ENCODE data around the gene PKP4. TPM values are rescaled to one million over a fixed set of nuclear protein-coding genes. Genes with fewer than 3 reads are reported as not detected.

The PKP4 gene
- total and polyA plus RNA-seq, 2 experiments from 2014 or later, result 35.7 to 92.3 TPM

DNA sequence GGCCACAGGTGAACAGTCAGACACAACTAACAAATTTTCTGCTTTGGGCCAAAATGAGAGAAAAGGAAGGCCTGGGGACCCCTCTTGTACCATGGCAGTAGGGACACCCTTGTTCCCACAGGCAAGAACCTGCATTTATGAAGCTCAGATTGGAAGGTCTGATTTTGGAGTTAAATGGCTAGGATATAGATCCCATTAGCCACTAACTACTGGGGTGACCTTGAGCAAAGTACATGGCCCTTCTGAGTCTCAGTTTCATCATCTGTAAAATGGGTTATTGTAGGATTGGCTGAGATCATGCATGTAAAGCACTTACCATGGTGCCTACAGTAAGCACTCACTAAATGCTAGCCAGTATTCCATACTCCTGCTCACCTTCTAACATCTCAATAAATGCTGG lies 236.7 kb downstream of the PKP4 start:
- H4K20me1 ChIP-seq (replicated peaks; ENCODE audit: insufficient read depth), result no peaks in the 10 kb centered on the region
- H3K27me3 ChIP-seq (ENCODE audit: insufficient read depth), result no peaks in the 10 kb centered on the region
- no peaks in the 10 kb centered on the region for H3K27me3 Mint-ChIP-seq (ENCODE audit: insufficient read depth, low read depth, poor library complexity)
- TF ChIP-seq NANOG (IDR thresholded peaks at IDR 0.05; ENCODE audit: borderline replicate concordance) (no peak), EZH2phosphoT487 (IDR thresholded peaks at IDR 0.05; ENCODE audit: unreplicated experiment) (no peak), ZNF114 (CRISPR knock-in tag; IDR thresholded peaks at IDR 0.05) (no peak), STAT1 (IDR thresholded peaks at IDR 0.05; ENCODE audit: unreplicated experiment) (no peak), POLR2AphosphoS5 (IDR thresholded peaks at IDR 0.05; ENCODE audit: low read depth) (no peak), JUNB (IDR thresholded peaks at IDR 0.05; ENCODE audit: unreplicated experiment) (no peak), ZNF331 (CRISPR knock-in tag; IDR thresholded peaks at IDR 0.05; ENCODE audit: low read depth) (no peak), CREB1 (CRISPR knock-in tag; IDR thresholded peaks at IDR 0.05; ENCODE audit: low read depth) (no peak), EZH2 (IDR thresholded peaks at IDR 0.05; ENCODE audit: low read depth, unreplicated experiment) (no peak)
- TF ChIP-seq, protein P1, sequence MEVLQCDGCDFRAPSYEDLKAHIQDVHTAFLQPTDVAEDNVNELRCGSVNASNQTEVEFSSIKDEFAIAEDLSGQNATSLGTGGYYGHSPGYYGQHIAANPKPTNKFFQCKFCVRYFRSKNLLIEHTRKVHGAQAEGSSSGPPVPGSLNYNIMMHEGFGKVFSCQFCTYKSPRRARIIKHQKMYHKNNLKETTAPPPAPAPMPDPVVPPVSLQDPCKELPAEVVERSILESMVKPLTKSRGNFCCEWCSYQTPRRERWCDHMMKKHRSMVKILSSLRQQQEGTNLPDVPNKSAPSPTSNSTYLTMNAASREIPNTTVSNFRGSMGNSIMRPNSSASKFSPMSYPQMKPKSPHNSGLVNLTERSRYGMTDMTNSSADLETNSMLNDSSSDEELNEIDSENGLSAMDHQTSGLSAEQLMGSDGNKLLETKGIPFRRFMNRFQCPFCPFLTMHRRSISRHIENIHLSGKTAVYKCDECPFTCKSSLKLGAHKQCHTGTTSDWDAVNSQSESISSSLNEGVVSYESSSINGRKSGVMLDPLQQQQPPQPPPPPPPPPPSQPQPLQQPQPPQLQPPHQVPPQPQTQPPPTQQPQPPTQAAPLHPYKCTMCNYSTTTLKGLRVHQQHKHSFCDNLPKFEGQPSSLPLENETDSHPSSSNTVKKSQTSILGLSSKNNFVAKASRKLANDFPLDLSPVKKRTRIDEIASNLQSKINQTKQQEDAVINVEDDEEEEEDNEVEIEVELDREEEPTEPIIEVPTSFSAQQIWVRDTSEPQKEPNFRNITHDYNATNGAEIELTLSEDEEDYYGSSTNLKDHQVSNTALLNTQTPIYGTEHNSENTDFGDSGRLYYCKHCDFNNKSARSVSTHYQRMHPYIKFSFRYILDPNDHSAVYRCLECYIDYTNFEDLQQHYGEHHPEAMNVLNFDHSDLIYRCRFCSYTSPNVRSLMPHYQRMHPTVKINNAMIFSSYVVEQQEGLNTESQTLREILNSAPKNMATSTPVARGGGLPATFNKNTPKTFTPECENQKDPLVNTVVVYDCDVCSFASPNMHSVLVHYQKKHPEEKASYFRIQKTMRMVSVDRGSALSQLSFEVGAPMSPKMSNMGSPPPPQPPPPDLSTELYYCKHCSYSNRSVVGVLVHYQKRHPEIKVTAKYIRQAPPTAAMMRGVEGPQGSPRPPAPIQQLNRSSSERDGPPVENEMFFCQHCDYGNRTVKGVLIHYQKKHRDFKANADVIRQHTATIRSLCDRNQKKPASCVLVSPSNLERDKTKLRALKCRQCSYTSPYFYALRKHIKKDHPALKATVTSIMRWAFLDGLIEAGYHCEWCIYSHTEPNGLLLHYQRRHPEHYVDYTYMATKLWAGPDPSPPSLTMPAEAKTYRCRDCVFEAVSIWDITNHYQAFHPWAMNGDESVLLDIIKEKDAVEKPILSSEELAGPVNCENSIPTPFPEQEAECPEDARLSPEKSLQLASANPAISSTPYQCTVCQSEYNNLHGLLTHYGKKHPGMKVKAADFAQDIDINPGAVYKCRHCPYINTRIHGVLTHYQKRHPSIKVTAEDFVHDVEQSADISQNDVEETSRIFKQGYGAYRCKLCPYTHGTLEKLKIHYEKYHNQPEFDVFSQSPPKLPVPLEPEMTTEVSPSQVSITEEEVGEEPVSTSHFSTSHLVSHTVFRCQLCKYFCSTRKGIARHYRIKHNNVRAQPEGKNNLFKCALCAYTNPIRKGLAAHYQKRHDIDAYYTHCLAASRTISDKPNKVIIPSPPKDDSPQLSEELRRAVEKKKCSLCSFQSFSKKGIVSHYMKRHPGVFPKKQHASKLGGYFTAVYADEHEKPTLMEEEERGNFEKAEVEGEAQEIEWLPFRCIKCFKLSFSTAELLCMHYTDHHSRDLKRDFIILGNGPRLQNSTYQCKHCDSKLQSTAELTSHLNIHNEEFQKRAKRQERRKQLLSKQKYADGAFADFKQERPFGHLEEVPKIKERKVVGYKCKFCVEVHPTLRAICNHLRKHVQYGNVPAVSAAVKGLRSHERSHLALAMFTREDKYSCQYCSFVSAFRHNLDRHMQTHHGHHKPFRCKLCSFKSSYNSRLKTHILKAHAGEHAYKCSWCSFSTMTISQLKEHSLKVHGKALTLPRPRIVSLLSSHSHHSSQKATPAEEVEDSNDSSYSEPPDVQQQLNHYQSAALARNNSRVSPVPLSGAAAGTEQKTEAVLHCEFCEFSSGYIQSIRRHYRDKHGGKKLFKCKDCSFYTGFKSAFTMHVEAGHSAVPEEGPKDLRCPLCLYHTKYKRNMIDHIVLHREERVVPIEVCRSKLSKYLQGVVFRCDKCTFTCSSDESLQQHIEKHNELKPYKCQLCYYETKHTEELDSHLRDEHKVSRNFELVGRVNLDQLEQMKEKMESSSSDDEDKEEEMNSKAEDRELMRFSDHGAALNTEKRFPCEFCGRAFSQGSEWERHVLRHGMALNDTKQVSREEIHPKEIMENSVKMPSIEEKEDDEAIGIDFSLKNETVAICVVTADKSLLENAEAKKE (CRISPR knock-in tag; IDR thresholded peaks at IDR 0.05), result no peak
- TF ChIP-seq, protein P2, sequence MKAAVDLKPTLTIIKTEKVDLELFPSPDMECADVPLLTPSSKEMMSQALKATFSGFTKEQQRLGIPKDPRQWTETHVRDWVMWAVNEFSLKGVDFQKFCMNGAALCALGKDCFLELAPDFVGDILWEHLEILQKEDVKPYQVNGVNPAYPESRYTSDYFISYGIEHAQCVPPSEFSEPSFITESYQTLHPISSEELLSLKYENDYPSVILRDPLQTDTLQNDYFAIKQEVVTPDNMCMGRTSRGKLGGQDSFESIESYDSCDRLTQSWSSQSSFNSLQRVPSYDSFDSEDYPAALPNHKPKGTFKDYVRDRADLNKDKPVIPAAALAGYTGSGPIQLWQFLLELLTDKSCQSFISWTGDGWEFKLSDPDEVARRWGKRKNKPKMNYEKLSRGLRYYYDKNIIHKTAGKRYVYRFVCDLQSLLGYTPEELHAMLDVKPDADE (IDR thresholded peaks at IDR 0.05), result no peak
- TF ChIP-seq, protein P3, sequence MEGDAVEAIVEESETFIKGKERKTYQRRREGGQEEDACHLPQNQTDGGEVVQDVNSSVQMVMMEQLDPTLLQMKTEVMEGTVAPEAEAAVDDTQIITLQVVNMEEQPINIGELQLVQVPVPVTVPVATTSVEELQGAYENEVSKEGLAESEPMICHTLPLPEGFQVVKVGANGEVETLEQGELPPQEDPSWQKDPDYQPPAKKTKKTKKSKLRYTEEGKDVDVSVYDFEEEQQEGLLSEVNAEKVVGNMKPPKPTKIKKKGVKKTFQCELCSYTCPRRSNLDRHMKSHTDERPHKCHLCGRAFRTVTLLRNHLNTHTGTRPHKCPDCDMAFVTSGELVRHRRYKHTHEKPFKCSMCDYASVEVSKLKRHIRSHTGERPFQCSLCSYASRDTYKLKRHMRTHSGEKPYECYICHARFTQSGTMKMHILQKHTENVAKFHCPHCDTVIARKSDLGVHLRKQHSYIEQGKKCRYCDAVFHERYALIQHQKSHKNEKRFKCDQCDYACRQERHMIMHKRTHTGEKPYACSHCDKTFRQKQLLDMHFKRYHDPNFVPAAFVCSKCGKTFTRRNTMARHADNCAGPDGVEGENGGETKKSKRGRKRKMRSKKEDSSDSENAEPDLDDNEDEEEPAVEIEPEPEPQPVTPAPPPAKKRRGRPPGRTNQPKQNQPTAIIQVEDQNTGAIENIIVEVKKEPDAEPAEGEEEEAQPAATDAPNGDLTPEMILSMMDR (conservative IDR thresholded peaks at IDR 0.05; ENCODE audit: low read depth in 2 of 2), result no peak
- TF ChIP-seq, protein P4, sequence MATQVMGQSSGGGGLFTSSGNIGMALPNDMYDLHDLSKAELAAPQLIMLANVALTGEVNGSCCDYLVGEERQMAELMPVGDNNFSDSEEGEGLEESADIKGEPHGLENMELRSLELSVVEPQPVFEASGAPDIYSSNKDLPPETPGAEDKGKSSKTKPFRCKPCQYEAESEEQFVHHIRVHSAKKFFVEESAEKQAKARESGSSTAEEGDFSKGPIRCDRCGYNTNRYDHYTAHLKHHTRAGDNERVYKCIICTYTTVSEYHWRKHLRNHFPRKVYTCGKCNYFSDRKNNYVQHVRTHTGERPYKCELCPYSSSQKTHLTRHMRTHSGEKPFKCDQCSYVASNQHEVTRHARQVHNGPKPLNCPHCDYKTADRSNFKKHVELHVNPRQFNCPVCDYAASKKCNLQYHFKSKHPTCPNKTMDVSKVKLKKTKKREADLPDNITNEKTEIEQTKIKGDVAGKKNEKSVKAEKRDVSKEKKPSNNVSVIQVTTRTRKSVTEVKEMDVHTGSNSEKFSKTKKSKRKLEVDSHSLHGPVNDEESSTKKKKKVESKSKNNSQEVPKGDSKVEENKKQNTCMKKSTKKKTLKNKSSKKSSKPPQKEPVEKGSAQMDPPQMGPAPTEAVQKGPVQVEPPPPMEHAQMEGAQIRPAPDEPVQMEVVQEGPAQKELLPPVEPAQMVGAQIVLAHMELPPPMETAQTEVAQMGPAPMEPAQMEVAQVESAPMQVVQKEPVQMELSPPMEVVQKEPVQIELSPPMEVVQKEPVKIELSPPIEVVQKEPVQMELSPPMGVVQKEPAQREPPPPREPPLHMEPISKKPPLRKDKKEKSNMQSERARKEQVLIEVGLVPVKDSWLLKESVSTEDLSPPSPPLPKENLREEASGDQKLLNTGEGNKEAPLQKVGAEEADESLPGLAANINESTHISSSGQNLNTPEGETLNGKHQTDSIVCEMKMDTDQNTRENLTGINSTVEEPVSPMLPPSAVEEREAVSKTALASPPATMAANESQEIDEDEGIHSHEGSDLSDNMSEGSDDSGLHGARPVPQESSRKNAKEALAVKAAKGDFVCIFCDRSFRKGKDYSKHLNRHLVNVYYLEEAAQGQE (IDR thresholded peaks at IDR 0.05; ENCODE audit: unreplicated experiment), result no peak
- H3K27ac ChIP-seq (ENCODE audit: low read depth), result no peak overlapping the region
- ATAC-seq, result no peak
- no peak overlapping the region for H2AFZ ChIP-seq
- no peak for DNase-seq (ENCODE audit: low spot score)
- H3K27ac Mint-ChIP-seq, result no peak overlapping the region
- H3K4me3 Mint-ChIP-seq, result no peak overlapping the region
- peaks cover 18% of the 10 kb centered on the region for H3K9me3 Mint-ChIP-seq
- H3K79me2 ChIP-seq (replicated peaks; ENCODE audit: insufficient read depth), result no peaks in the 10 kb centered on the region
- no peak overlapping the region for H3K4me3 ChIP-seq
- H3K36me3 Mint-ChIP-seq (ENCODE audit: low read depth), result peaks cover 9% of the 10 kb centered on the region; the same call in 2 of the 3 replicates
- no peaks in the 10 kb centered on the region for H3K36me3 ChIP-seq (ENCODE audit: insufficient read depth)
- H3K9me2 ChIP-seq (ENCODE audit: insufficient read depth), result peaks cover 9% of the 10 kb centered on the region; the same call in 1 of the 2 replicates
- 0 out of 2 replicates have a peak, but pooled peaks cover 8% of the 10 kb centered on the region for H3K4me1 ChIP-seq (ENCODE audit: insufficient read depth)
- no peak overlapping the region for H3K4me2 ChIP-seq
- no peaks in the 10 kb centered on the region for H3F3A ChIP-seq (replicated peaks; ENCODE audit: low read depth)
- peaks cover 10% of the 10 kb centered on the region for H3K4me1 Mint-ChIP-seq
